Measurements from ENCODE around the gene PIK3C3.

Gene PIK3C3

GRCh38 chr18:41942254-41942653 is 12.8 kb upstream of the PIK3C3 start:
- no peaks in the 10 kb centered on the region for H3K9me3 ChIP-seq (ENCODE audit: low read length)
- H3K9me2 ChIP-seq (ENCODE audit: low read depth, low read length): no peaks in the 10 kb centered on the region
- H4K20me1 ChIP-seq (ENCODE audit: insufficient read depth, low read length): no peaks in the 10 kb centered on the region
- no peaks in the 10 kb centered on the region for H3F3A ChIP-seq (ENCODE audit: insufficient read depth, low read length)
- H3K4me2 ChIP-seq (ENCODE audit: low read length): no peak overlapping the region
- no peaks in the 10 kb centered on the region for H3K79me2 ChIP-seq (ENCODE audit: insufficient read depth, low read length)
- H3K27ac ChIP-seq (ENCODE audit: low read depth, low read length, poor library complexity, severe bottlenecking): no peak overlapping the region
- H3K9ac ChIP-seq (ENCODE audit: low read length): no peak overlapping the region
- no peaks in the 10 kb centered on the region for H3K4me1 ChIP-seq (ENCODE audit: insufficient read depth, low read length, severe bottlenecking)
- no peak overlapping the region for H3K4me3 ChIP-seq (ENCODE audit: low read depth, low read length, poor library complexity, severe bottlenecking)
- no peak for TF ChIP-seq CTCF (IDR thresholded peaks at IDR 0.05; ENCODE audit: low read length)
- no peak for TF ChIP-seq EZH2 (IDR thresholded peaks at IDR 0.05; ENCODE audit: borderline replicate concordance, low read length)
- no peaks in the 10 kb centered on the region for H3K36me3 ChIP-seq (ENCODE audit: insufficient read depth, low read length)
- H3K27me3 ChIP-seq (ENCODE audit: insufficient read depth, low read length): no peaks in the 10 kb centered on the region; the same call in 1 of the 2 replicates
- no peak overlapping the region for H2AFZ ChIP-seq (ENCODE audit: low read length)

GRCh38 chr18:41948544-41949110 is 6.4 kb upstream of the PIK3C3 start:
- TF ChIP-seq CTCF (IDR thresholded peaks at IDR 0.05; ENCODE audit: low read length) (no peak), EZH2 (IDR thresholded peaks at IDR 0.05; ENCODE audit: borderline replicate concordance, low read length) (no peak)
- Histone ChIP-seq H3K27ac (ENCODE audit: low read depth, low read length, poor library complexity, severe bottlenecking) (no peak overlapping the region), H3K27me3 (ENCODE audit: insufficient read depth, low read length) (no peaks in the 10 kb centered on the region), H3K9me2 (ENCODE audit: low read depth, low read length) (no peaks in the 10 kb centered on the region), H3K4me2 (ENCODE audit: low read length) (no peak overlapping the region), H3K79me2 (ENCODE audit: insufficient read depth, low read length) (no peaks in the 10 kb centered on the region), H3K4me3 (ENCODE audit: low read depth, low read length, poor library complexity, severe bottlenecking) (no peak overlapping the region), H3K4me1 (ENCODE audit: insufficient read depth, low read length, severe bottlenecking) (no peaks in the 10 kb centered on the region), H3F3A (ENCODE audit: insufficient read depth, low read length) (no peaks in the 10 kb centered on the region), H3K9ac (ENCODE audit: low read length) (no peak overlapping the region), H3K9me3 (ENCODE audit: low read length) (no peaks in the 10 kb centered on the region), H3K36me3 (ENCODE audit: insufficient read depth, low read length) (no peaks in the 10 kb centered on the region), H4K20me1 (ENCODE audit: insufficient read depth, low read length) (no peaks in the 10 kb centered on the region), H2AFZ (ENCODE audit: low read length) (no peak overlapping the region)

GRCh38 chr18:41949206-41949920 is 5.7 kb upstream of the PIK3C3 start:
- Histone ChIP-seq H3K27me3 (ENCODE audit: insufficient read depth, low read length) (no peaks in the 10 kb centered on the region), H3K4me2 (ENCODE audit: low read length) (no peak overlapping the region), H3K79me2 (ENCODE audit: insufficient read depth, low read length) (no peaks in the 10 kb centered on the region), H4K20me1 (ENCODE audit: insufficient read depth, low read length) (no peaks in the 10 kb centered on the region), H3F3A (ENCODE audit: insufficient read depth, low read length) (no peaks in the 10 kb centered on the region), H3K9ac (ENCODE audit: low read length) (no peak overlapping the region), H3K4me1 (ENCODE audit: insufficient read depth, low read length, severe bottlenecking) (peaks cover under 1% of the 10 kb centered on the region), H3K9me3 (ENCODE audit: low read length) (no peaks in the 10 kb centered on the region), H3K27ac (ENCODE audit: low read depth, low read length, poor library complexity, severe bottlenecking) (no peak overlapping the region), H3K36me3 (ENCODE audit: insufficient read depth, low read length) (no peaks in the 10 kb centered on the region), H3K9me2 (ENCODE audit: low read depth, low read length) (no peaks in the 10 kb centered on the region), H3K4me3 (ENCODE audit: low read depth, low read length, poor library complexity, severe bottlenecking) (no peak overlapping the region), H2AFZ (ENCODE audit: low read length) (no peak overlapping the region)
- no peak for TF ChIP-seq EZH2 (IDR thresholded peaks at IDR 0.05; ENCODE audit: borderline replicate concordance, low read length)
- no peak for TF ChIP-seq CTCF (IDR thresholded peaks at IDR 0.05; ENCODE audit: low read length)
